ENCODE results near the gene GBGT1.

The GBGT1 gene

GRCh38 chr9:133133681-133134387, 29.9 kb downstream of the GBGT1 start:
- TF ChIP-seq CTCF (IDR thresholded peaks at IDR 0.05; ENCODE audit: extremely low read depth, insufficient read depth, missing control alignments), result no peak
- in situ Hi-C loops (cut with MboI; ENCODE audit: low pct_unique_long_range_greater_than_20kb, low sequenced_read_pairs, unreplicated experiment), result no loop called here
- peak; percentile 97 for DNase-seq (ENCODE audit: low spot score)

- TF ChIP-seq CTCF (IDR thresholded peaks at IDR 0.05; ENCODE audit: extremely low read depth, insufficient read depth, missing control alignments), result no peak
- in situ Hi-C loops (cut with MboI; ENCODE audit: low pct_unique_long_range_greater_than_20kb, low sequenced_read_pairs, unreplicated experiment), result no loop called here
- DNase-seq (ENCODE audit: low spot score), result no peak
These were observed 31.5 kb downstream of the GBGT1 start for GRCh38 chr9:133132174-133132573.

GRCh38 chr9:133131506-133131905, 32.2 kb downstream of the GBGT1 start:
- in situ Hi-C loops (cut with MboI; ENCODE audit: low pct_unique_long_range_greater_than_20kb, low sequenced_read_pairs, unreplicated experiment), result no loop called here
- DNase-seq (ENCODE audit: low spot score), result no peak
- TF ChIP-seq CTCF (IDR thresholded peaks at IDR 0.05; ENCODE audit: extremely low read depth, insufficient read depth, missing control alignments), result no peak

GRCh38 chr9:133130685-133131244, 32.9 kb downstream of the GBGT1 start:
- in situ Hi-C loops (cut with MboI; ENCODE audit: low pct_unique_long_range_greater_than_20kb, low sequenced_read_pairs, unreplicated experiment), result no loop called here
- no peak for TF ChIP-seq CTCF (IDR thresholded peaks at IDR 0.05; ENCODE audit: extremely low read depth, insufficient read depth, missing control alignments)
- peak; percentile 83 for DNase-seq (ENCODE audit: low spot score)

- no peak for DNase-seq (ENCODE audit: low spot score)
- no peak for TF ChIP-seq CTCF (IDR thresholded peaks at IDR 0.05; ENCODE audit: extremely low read depth, insufficient read depth, missing control alignments)
- in situ Hi-C loops (cut with MboI; ENCODE audit: low pct_unique_long_range_greater_than_20kb, low sequenced_read_pairs, unreplicated experiment), result no loop called here
These were observed 34.5 kb downstream of the GBGT1 start for GRCh38 chr9:133129001-133129795.

GRCh38 chr9:133128152-133128551, 35.6 kb downstream of the GBGT1 start:
- DNase-seq (ENCODE audit: low spot score), result no peak
- TF ChIP-seq CTCF (IDR thresholded peaks at IDR 0.05; ENCODE audit: extremely low read depth, insufficient read depth, missing control alignments), result no peak
- in situ Hi-C loops (cut with MboI; ENCODE audit: low pct_unique_long_range_greater_than_20kb, low sequenced_read_pairs, unreplicated experiment), result no loop called here

Measured in GM13977 (cell line).